HEK293T (cell line): ENCODE measurements around the gene SLC8A3.

ENCODE experiments used
- ARNT ChIP-seq: fragments of 450-650 bp; IDR thresholded peaks from 2 replicates; pipeline ENCODE4 v1.6.1; 2017; ENCODE audit warnings: mild to moderate bottlenecking
- BHLHE40 ChIP-seq: fragments of 450-650 bp; IDR thresholded peaks from 2 replicates; pipeline ENCODE4 v1.6.1; 2016; ENCODE audit warnings: mild to moderate bottlenecking, moderate library complexity, borderline replicate concordance
- CTBP1 ChIP-seq: fragments of 450-650 bp; IDR thresholded peaks from 2 replicates; pipeline ENCODE4 v1.6.1; 2016; ENCODE audit warnings: borderline replicate concordance
- ELF4 ChIP-seq: fragments of 450-650 bp; IDR thresholded peaks from 2 replicates; pipeline ENCODE4 v1.6.1; 2017; ENCODE audit warnings: antibody characterized with exemption
- FOXK2 ChIP-seq: fragments of 450-650 bp; IDR thresholded peaks from 2 replicates; pipeline ENCODE4 v1.6.1; 2016; ENCODE audit warnings: mild to moderate bottlenecking
- FOXM1 ChIP-seq: fragments of 450-650 bp; IDR thresholded peaks from 2 replicates; pipeline ENCODE4 v1.6.1; 2017; ENCODE audit warnings: mild to moderate bottlenecking, borderline replicate concordance
- LEF1 ChIP-seq: fragments of 450-650 bp; IDR thresholded peaks from 2 replicates; pipeline ENCODE4 v1.6.1; 2017; ENCODE audit warnings: mild to moderate bottlenecking, borderline replicate concordance
- NFRKB ChIP-seq: fragments of 450-650 bp; IDR thresholded peaks from 2 replicates; pipeline ENCODE4 v1.6.1; 2016; ENCODE audit warnings: mild to moderate bottlenecking, moderate library complexity
- SP1 ChIP-seq: fragments of 450-650 bp; IDR thresholded peaks from 2 replicates; pipeline ENCODE4 v1.6.1; 2017
- SUZ12 ChIP-seq: fragments of 450-650 bp; IDR thresholded peaks from 2 replicates; pipeline ENCODE4 v1.6.1; 2016; ENCODE audit warnings: mild to moderate bottlenecking
- ZNF384 ChIP-seq: fragments of 450-650 bp; IDR thresholded peaks from 2 replicates; pipeline ENCODE4 v1.6.1; 2016
- TF ChIP-seq, protein P1 (sequence below): fragments of 450-650 bp; IDR thresholded peaks from 2 replicates; pipeline ENCODE4 v1.6.1; 2016

- TF ChIP-seq ARNT (no peak), SP1 (no peak), BHLHE40 (no peak), NFRKB (no peak), ELF4 (no peak), FOXK2 (no peak), LEF1 (no peak), ZNF384 (no peak), SUZ12 (no peak), CTBP1 (no peak), FOXM1 (no peak)
- TF ChIP-seq, protein P1, sequence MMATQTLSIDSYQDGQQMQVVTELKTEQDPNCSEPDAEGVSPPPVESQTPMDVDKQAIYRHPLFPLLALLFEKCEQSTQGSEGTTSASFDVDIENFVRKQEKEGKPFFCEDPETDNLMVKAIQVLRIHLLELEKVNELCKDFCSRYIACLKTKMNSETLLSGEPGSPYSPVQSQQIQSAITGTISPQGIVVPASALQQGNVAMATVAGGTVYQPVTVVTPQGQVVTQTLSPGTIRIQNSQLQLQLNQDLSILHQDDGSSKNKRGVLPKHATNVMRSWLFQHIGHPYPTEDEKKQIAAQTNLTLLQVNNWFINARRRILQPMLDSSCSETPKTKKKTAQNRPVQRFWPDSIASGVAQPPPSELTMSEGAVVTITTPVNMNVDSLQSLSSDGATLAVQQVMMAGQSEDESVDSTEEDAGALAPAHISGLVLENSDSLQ, result no peak
Observed at GRCh38 chr14:70190156-70190555, 1.4 kb upstream of the SLC8A3 start.
